Measurements from ENCODE around the gene SESN1. TPM values are rescaled to one million over a fixed set of nuclear protein-coding genes. Genes with fewer than 3 reads are reported as not detected.

SESN1 gene
- total and polyA plus RNA-seq, 9 of the 15 experiments (the other 6 are each of a cell fraction or from before 2014, with no cell fraction given): 3.1 to 13.0 (median 7.4) TPM

- TF ChIP-seq EP400 (IDR thresholded peaks at IDR 0.05) (no peak), SMAD3 (CRISPR knock-in tag; conservative IDR thresholded peaks at IDR 0.05) (no peak), TAF7 (tag; IDR thresholded peaks at IDR 0.05) (no peak), E2F4 (CRISPR knock-in tag; IDR thresholded peaks at IDR 0.05; ENCODE audit: low read depth) (no peak), NCOA6 (IDR thresholded peaks at IDR 0.05) (no peak)
- TF ChIP-seq, protein P1, sequence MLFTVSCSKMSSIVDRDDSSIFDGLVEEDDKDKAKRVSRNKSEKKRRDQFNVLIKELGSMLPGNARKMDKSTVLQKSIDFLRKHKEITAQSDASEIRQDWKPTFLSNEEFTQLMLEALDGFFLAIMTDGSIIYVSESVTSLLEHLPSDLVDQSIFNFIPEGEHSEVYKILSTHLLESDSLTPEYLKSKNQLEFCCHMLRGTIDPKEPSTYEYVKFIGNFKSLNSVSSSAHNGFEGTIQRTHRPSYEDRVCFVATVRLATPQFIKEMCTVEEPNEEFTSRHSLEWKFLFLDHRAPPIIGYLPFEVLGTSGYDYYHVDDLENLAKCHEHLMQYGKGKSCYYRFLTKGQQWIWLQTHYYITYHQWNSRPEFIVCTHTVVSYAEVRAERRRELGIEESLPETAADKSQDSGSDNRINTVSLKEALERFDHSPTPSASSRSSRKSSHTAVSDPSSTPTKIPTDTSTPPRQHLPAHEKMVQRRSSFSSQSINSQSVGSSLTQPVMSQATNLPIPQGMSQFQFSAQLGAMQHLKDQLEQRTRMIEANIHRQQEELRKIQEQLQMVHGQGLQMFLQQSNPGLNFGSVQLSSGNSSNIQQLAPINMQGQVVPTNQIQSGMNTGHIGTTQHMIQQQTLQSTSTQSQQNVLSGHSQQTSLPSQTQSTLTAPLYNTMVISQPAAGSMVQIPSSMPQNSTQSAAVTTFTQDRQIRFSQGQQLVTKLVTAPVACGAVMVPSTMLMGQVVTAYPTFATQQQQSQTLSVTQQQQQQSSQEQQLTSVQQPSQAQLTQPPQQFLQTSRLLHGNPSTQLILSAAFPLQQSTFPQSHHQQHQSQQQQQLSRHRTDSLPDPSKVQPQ (CRISPR knock-in tag; IDR thresholded peaks at IDR 0.05; ENCODE audit: borderline replicate concordance): no peak
Observed at GRCh38 chr6:108959972-108960582, 134.6 kb downstream of the SESN1 start (continued).
